Dedifferentiated amniotic fluid mesenchymal stem cell (primary cell): ENCODE data around the gene PARD6G.
"Not testable (repeated sequence)": the region's sequence is repeated elsewhere in the genome, so short reads cannot be mapped to it uniquely, and the experiment has no call there.

Source experiments
- DNase-seq: peaks from one replicate; pipeline ENCODE4 v3.0.0-alpha.2; 2016; ENCODE audit errors: extremely low spot score

PARD6G gene

DNA sequence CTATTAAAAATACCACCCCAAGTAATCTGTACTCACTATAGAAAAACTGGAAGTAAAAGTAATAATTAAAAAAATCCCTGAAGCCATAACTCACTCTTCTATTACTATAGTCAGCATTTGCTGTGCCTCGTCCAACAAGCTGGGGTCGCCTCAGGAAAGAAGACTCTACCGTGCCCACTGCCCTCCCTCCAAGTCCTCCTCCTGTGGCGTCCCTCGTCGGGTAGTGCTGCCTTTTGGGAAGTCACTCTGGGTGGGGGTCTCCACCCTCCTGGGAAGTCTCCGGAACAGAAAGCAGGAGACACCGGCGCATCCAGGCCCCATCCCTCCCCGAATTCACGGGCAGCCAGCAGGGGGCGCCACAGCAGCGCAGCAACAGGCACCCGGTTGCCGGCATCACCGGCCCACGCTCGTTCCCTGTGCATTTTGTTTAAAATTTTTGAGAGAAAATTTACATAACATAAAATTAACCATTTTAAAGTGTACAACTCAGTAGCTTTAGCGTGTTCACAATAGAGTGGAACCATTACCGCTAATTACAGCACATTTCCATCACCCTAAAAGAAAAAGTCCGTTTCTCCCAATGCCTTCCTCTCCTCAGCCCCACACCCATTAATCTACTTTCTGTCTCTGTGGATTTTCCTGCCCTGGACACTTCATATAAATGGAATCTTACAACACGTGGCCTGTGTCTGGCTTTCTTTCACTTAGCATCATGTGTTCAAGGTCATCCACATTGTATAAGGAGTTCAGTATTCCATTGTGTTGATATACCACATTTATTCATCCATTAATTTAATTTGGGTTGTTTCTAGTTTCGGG lies 76.1 kb downstream of the PARD6G start:
- peak; percentile 66 for DNase-seq

DNA sequence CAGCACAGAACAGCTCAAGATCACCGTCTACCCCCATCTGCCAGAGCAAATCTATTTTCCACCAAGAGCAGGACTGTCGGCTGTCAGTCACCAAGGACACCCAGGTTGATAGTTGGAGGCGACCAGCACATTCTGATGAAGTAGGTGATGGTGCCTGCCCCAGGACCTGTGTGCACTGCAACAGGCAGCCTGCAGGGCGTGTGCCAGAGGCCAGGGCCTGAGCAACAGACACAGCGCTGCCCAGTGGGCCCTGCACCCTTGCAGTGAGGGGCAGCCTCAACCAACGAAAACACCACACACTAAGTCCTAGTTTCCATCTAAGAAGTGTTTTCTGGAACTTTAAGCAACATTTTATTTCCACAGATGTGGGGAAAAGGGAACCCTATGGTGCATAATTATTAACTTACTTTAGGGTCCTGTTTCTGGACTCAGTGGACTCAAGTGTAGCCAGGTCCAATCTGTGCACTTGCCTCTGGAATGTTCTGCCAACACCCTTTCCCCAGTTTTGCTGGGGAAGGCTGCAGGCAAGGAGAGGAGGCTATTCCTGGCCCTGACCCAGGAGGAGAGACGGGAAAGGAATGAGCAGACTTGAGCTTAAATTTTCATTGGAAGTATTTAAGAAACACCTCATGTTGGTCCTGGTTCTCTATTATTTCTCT lies 76.8 kb downstream of the PARD6G start:
- DNase-seq: no peak

DNA sequence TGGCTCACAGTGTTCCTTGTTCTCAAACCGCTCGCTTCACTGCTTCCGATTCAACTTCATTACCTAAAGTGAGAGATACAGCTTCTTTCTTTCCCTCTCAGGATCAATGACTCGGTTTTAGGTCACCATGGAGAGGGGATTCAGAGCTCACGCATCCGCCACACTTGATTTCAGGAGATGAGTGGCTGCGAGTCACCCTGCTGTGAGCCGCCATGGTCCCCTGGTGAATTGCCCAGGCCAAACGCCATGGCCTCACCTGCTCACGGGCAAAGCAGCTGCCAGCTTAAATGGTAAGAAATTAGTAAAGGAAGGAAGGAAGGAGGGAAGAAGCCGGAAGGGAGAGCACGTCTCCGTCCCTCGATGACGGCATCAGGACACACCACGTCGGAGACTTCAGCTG lies 77.7 kb downstream of the PARD6G start:
- no peak for DNase-seq

DNA sequence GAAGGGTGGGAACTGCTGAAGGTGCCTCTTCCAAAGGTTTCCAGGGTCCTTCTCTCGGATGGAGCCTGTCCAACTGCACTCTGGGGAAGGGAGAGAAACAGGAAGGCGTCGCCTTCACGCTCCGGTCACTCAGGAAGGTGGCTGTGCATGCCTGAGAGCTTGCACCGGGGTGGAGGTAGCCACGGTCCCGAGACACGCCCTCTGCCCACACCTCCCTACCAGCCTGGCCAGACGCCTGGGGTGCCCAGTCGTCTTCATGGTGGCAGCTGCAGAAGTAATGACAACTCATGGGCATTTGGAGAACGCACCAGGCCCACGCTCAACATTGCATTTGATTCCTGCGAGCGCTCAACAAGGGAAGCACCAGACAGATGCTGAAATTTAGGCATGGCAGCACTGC lies 78.3 kb downstream of the PARD6G start:
- no peak for DNase-seq

DNA sequence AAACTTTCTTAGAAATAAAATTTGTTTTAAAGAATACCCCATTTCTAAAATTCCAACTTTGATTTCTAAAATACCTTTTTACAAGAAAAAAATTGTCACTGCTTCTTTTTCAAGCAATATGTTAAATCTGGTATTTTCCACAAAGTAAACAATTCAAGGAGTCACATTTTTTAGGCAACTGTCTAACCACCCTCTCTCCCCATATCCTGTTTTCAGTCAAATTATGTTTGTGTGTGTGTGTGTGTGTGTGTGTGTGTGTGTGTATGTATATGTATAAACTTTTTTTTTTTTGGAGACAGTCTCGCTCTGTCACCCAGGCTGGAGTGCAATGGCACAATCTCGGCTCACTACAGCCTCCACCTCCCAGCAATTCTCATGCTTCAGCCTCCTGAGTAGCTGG lies 79.0 kb downstream of the PARD6G start:
- no peak for DNase-seq

DNA sequence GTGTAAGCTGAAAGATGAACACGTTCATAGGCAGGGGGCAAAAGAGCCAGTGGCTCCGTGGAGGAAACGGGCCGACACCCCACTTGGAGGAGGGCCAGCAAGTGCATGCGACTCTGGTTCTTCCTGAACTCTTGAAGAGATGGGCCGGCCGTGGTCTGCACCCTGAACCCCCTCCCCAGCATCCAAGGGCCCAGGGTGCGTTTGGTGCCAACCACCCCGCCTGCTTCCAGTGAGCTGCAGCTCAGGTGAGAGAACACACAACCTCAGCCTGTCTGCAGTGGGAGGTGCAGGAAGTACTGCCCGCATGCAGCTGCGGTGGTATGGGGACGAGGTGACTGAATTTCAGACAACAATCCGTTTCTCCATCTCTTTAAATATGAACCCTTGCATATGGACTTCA lies 79.4 kb downstream of the PARD6G start:
- DNase-seq: no peak

DNA sequence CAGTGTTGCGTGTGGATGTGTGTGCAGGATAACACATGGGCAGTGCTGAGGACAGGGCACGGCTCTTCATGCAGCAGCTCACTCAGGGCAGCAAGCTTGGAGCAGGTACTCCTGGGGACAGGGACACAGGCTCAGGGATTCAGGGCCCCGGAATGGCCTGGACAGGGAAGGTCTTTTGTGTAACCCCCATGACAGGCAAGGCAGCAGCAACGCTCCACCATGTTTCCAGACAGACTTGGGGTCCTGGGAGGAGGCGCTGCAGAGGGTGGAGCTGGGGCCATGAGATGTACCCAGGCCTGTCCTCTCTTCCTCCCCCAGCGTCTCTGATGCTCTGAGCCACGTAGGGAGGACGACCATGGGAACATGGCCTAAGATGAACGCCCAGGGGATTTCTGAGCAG lies 80.0 kb downstream of the PARD6G start:
- no peak for DNase-seq

DNA sequence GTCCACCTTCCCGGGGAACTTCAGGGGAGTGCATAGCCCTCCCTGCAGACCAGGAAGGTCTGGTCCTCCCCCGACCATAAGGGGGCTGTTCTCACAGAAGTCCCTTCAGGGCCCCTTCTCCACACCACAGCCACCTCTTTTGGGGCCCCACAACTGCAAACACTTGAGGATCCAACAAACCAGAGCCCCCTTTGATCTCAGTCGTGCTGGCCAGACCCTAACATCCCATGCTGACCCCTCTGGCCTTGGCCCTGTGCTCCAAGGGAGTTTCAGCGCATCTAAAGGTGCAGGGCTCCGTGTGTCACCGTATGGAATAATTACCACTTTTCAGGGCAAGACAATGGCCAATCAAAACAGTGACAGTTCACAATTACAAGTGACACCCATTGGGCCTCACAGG lies 80.6 kb downstream of the PARD6G start:
- DNase-seq: no peak

DNA sequence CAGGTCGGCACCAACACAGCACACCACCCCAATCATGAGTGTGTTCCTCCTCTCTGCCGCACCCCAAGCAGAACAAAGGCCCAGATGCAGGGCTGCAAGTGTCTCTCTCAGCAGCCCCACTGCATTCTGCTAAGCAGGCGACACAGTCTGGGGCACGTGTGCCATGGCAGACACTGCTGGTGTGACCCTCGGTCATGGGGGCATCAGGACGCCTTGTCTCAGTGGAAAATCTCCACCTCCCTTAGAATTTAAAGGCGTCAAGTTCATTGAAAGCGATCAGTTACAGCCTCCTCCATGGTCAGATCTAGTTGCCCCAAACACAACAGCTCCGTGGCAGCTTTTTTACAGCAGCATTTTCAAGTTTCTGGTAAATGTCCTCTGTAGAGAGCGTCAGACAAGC lies 81.1 kb downstream of the PARD6G start:
- no peak for DNase-seq

DNA sequence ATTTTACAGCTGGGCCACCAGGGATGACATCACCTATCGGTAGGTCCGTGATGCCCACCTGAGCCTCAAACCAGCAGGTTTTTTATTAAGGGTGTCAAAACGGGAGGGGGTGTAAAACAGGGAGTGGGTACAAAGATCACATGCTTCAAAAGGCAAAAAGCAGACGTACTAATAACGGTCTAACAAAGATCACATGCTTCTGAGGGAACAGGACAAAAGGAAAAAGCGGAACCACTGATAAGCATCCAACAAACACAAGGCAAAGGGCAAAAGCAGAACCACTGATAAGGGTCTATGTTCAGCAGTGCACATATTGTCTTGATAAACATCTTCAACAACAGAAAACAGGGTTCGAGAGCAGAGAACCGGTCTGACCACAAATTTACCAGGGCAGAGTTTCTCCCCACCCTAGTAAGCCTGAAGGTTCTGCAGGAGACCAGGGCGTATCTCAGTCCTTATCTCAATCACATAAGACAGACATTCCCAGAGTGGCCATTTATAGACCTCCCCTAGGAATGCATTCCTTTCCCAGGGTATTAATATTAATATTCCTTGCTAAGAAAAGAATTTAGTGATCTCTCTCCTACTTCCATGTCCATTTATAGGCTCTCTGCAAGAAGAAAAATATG lies 82.5 kb downstream of the PARD6G start:
- DNase-seq: not testable (repeated sequence)

DNA sequence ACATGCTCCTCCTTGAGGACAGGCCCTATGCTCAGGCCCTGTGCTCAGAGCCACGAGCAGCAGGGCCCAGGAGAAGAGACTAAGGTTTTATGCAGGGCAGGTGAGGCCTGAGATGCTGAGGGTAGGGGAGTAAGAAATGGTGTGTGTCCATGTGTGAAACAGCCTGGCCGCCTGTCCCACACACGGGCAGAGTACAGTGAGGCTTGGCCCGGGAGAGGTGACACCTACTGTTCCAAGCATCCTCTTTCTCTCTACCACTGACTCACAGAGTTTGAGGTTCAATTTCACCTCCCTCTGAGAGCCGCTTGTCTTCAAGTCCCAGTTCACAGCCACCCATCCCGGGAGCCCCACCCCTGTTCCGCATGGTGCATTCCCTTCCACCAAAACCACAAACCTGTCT lies 84.1 kb downstream of the PARD6G start:
- DNase-seq: no peak

DNA sequence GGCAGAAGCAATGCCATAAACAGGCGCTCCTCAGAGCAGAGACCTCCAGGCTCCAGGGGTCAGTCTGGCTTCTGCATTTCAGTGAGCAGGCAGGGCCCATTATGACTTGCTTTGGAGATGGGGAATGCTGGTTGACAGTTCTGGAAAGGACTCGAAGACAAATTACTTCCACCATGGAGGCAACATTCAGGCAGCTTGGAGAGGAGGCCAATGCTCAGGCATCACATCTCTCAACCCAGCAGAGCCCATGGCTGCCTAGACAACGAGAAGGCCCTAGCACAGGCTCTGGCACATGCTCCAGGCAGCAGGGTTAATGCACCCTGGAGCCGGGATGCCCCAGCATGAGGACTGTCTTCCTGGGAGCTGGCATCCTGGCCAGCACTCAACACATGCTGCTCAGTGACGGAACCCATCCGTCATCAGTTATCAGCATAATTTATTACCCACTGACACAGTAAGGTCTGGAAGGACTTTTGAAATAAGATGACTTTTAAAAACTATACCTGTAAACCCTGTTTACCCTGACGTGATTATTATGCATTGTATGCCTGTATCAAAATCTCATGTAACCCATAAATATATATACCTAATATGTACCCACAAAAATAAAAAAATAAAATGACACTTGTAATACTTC lies 85.4 kb downstream of the PARD6G start:
- no peak for DNase-seq

DNA sequence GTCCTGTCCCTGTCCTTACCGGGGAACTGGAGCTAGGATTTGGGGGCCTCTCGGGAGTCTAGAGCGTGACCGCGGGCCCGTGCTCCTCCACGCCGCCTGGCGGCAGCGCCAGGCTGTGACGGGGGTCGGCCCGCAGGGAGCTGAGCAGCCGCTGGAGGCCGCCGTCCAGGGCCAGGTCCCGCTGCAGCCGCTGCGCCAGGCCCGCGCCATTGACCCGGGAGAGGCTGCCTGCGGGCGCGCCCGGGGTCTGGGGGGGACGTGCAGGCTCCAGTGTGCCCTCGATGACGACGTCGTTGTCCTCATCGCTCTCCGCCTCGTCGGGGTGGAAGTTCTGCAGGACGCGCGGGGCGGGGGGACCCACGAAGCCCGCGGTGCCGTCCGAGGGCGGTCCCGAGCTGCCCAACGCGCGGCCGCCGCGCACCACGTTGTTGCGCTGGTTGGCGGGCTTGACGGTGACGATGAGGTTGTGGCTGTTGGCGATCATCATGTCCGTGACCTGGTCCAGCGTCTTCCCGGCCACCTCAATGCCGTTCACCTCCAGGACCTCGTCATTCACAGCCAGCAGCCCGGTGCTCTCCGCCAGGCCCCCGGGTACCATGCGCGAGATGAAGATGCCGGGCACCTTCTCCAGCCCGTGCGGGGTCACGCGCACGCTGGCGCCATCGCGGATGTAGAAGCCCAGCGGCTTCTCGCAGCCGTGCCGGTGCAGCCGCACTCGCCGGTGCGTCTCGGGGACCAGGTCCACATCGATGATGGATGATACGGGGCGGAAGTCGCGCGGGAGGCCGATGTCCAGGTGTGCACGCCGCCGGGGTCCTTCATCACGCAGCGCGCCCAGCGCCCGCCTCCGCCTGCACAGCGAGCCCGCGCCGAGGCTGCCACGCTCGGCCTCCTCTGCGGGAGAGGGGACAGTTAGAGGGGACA lies 87.3 kb downstream of the PARD6G start:
- DNase-seq: no peak

DNA sequence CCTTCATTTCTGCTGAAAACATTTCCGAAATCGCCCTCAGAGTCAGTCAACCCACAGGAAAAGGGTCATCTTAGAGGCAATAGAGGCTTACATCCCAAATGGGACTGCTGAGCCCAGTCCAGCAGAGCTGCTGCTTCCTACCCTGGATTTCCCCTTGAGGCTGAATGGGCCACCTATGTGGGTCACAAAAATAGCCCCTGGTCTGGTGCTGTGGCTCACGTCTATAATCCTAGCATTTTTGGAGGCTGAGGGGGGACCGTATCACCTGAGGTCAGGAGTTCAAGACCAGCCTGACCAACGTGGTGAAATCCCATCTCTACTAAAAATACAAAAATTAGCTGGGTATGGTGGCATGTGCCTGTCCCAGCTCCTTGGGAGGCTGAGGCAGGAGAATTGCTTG lies 88.9 kb downstream of the PARD6G start:
- DNase-seq: no peak

DNA sequence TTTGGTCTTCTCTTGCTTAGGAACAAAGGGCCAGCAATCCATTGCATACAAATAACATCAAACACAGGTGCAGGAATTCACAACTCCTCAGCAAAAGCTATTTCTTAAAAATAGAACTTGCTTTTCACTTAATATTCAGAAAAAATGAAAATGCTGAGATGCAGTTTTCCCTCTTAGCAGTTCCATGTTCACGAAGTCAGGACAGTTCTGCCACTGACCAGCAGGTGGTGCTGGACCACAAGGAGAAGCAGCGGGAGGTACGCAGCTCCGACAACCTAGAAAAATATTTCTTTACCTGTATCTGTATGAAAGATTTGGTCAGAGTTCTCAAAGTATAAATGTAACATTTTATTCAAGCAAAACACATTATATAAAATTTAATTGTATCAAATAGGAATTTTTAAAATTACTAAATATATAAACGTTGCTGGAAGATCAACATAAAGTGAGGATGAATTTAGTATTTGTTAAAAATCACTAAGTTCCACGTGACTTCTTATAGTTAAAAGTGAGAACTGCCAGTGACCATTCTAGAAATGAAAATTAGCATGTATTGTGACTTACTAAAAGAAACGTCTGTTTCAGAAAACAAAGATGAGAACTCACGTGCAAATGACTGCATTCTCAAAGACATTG lies 89.5 kb downstream of the PARD6G start:
- peak; percentile 72 for DNase-seq

DNA sequence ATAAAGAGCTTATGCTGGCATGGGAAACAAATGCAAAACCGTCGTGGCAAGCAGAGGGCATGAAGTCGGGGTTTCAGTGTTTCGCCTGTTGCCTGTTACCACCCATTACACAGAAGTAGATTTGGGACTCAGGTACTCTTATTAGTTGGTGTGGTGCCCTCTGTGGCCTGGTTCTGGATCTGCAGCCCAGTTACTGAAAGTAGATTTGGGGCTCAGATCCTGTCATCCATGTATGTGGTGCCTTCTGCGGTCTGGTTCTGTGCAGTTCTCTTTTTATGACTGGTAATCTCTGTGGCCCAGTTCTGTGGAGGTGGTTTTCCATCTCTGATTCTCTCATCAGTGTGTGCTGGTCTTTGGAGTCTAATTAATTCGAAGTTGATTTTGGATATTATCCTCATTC lies 93.0 kb downstream of the PARD6G start:
- no peak for DNase-seq

DNA sequence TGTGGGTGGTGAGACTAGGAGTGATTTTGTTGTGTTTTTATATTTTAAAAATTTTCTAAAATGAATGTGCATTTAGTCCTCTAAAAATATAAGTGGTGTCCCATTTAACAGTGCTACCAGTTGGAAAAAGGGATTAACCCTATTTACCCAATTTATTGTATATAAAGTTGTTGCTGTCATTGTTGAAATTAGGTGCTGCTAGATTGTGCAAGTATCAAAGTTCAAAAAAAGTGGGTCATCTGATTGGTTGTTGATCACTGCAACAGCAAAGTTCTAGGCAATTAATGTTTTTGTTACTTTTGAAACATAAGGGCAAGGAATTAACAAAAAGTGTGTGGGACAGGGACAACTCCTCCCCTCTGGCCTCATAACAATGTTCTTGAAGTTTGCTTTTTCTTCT lies 97.6 kb downstream of the PARD6G start:
- DNase-seq: no peak

DNA sequence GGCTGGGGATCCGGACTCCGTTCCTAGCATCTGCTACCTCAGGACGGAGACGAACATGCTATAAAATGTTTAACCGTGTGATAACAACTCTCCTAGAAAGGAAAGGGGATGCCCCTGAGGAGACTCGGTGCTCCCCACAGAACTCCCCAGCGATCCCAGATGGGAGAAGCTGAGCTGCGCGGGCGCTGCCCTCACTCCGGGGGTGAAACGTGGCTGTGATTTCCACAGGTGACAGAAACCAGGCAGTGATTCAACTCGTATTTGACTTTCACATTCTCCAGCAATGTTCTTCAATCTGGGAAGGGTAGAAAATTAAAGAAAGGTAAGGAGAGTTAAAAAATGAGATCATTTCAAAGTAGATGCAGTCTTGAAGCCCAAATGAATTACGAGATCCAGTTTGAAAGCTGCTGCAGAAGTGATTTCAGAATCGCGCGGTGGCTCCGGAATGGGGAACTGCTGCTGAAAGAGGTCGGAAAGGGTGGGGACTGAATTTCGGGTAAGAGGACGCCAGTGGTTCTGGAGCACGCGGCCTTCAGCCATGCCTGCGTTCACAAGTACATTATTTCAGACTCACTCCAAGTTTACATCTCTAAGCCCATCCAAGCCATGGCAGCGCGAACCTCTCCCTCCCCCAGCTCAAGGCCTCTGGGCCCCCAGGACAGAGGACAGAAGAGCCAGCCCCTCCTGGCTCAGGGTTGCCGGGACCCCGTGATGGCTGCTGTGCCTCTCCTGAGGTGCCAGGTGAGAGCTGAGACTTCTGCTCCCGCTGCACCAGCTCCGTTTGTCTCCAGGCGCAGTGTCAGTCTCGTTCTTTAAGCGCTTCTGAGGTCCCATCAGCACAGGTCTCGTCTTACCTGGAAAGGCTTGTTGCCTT lies 98.8 kb downstream of the PARD6G start:
- no peak for DNase-seq

DNA sequence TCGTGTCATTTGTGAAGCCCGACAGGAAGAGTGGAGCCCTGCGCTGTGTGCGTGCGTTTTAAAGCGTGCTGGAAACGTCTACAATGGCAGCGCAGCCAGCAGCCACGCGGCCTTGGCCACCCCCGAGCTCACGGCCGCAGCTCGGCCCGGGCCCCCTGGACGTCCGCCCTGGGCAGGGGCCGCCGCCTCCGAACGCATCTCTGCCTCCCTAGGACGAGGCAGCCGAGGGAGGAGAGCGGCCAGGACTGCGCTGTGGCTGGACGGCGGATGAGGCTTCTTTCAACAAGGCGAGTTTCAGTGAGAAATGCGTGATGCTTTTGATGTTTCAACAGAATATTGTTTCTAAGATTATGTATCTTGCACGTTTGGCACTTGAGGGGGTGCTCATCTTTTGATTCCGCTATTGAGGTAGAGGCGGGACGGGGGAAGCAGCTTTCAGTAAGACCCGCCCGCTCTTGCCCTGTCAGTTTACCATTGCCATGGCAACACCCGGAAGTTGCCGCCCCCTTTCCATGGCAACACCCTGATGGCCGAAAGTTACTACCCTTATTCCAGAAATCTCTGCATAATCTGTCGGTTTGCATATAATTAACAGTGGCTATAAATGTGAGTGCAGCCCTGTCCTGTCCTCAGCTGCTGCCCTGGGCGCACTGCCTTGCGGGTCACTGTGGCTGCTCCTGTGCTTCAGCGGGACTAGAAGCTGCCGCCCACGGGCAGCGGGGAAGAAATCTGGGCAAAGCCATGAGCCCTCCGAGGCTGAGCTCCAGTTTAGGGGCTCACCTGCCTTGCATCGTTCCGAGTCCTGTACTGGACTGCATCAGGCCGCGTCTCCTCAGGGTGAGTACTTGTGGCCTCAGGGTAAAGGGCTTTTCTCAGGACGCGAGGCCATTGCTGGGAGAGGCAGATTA lies 99.6 kb downstream of the PARD6G start:
- DNase-seq: peak; percentile 55
